RWPE2 (cell line): ENCODE results near the gene FAM200B.
A peak's percentile ranks its signal among the peaks of the same experiment; 100 is the strongest.

Experiments used
- ATAC-seq: fragments of 200-7000 bp; cut with Tn5 transposase; 3 replicates; pipeline ENCODE4 v1.9.1; 2021; ENCODE audit warnings: low read depth
- DNase-seq: peaks from one replicate; pipeline ENCODE4 v3.0.0-alpha.2; 2020; ENCODE audit warnings: low spot score
- H3K27ac ChIP-seq: fragments of 450-650 bp; 2 replicates; pipeline ENCODE4 v1.5.1; 2017; ENCODE audit warnings: mild to moderate bottlenecking; ENCODE audit not compliant: poor library complexity, severe bottlenecking
- H3K27me3 ChIP-seq: fragments of 250-450 bp; sonication (Bioruptor Pico); 2 replicates; pipeline ENCODE4 v1.5.1; 2021; ENCODE audit warnings: mild to moderate bottlenecking, moderate library complexity; ENCODE audit not compliant: insufficient read depth, poor library complexity, severe bottlenecking
- H3K36me3 ChIP-seq: fragments of 250-450 bp; sonication (Bioruptor Pico); 2 replicates; pipeline ENCODE4 v1.5.1; 2020; ENCODE audit warnings: low read depth, mild to moderate bottlenecking, moderate library complexity
- H3K4me1 ChIP-seq: fragments of 250-450 bp; sonication (Bioruptor Pico); 2 replicates; pipeline ENCODE4 v1.5.1; 2021; ENCODE audit warnings: mild to moderate bottlenecking, moderate library complexity; ENCODE audit not compliant: insufficient read depth, poor library complexity, severe bottlenecking
- H3K4me3 ChIP-seq: fragments of 250-450 bp; sonication (Bioruptor Pico); 2 replicates; pipeline ENCODE4 v1.5.1; 2021; ENCODE audit warnings: mild to moderate bottlenecking, moderate library complexity; ENCODE audit not compliant: severe bottlenecking
- H3K9me3 ChIP-seq: fragments of 250-450 bp; sonication (Bioruptor Pico); 2 replicates; pipeline ENCODE4 v1.5.1; 2021; ENCODE audit warnings: mild to moderate bottlenecking, moderate library complexity; ENCODE audit not compliant: severe bottlenecking
- CTCF ChIP-seq: fragments of 450-650 bp; IDR thresholded peaks from one replicate; pipeline ENCODE4 v1.5.1; 2017; ENCODE audit warnings: mild to moderate bottlenecking, moderate library complexity; ENCODE audit not compliant: poor library complexity, severe bottlenecking

The FAM200B gene

GRCh38 chr4:15696866-15697265 is 15.2 kb downstream of the FAM200B start:
- no peak for DNase-seq
- ATAC-seq: no peak
- no peaks in the 10 kb centered on the region for H3K9me3 ChIP-seq
- H3K36me3 ChIP-seq: no peaks in the 10 kb centered on the region
- no peak overlapping the region for H3K4me3 ChIP-seq
- no peaks in the 10 kb centered on the region for H3K27me3 ChIP-seq
- TF ChIP-seq CTCF: no peak
- H3K27ac ChIP-seq: no peak overlapping the region
- H3K4me1 ChIP-seq: peaks cover 23% of the 10 kb centered on the region

GRCh38 chr4:15702941-15703403 is 21.3 kb downstream of the FAM200B start, which contains the start of gene BST1:
TSS of gene BST1 (plus strand) at chr4:15703065. CDS start at chr4:15703145, 80 bp downstream.
- ATAC-seq: peak; percentile 27; the same call in 2 of the 3 replicates
- TF ChIP-seq CTCF: no peak
- Histone ChIP-seq H3K9me3 (no peaks in the 10 kb centered on the region), H3K36me3 (no peaks in the 10 kb centered on the region), H3K4me3 (no peak within 1 kb of the TSS), H3K27ac (no peak within 1 kb of the TSS), H3K27me3 (no peaks in the 10 kb centered on the region), H3K4me1 (no peaks in the 10 kb centered on the region)
- DNase-seq: no peak

GRCh38 chr4:15703439-15703838 is 21.8 kb downstream of the FAM200B start:
- H3K27ac ChIP-seq: no peak overlapping the region
- no peak overlapping the region for H3K4me3 ChIP-seq
- H3K4me1 ChIP-seq: no peaks in the 10 kb centered on the region
- DNase-seq: no peak
- H3K36me3 ChIP-seq: no peaks in the 10 kb centered on the region
- TF ChIP-seq CTCF: no peak
- H3K27me3 ChIP-seq: no peaks in the 10 kb centered on the region
- ATAC-seq: no peak
- H3K9me3 ChIP-seq: no peaks in the 10 kb centered on the region

- ATAC-seq: no peak
- Histone ChIP-seq H3K9me3 (no peaks in the 10 kb centered on the region), H3K4me1 (no peaks in the 10 kb centered on the region), H3K27ac (no peak overlapping the region), H3K36me3 (no peaks in the 10 kb centered on the region), H3K27me3 (no peaks in the 10 kb centered on the region), H3K4me3 (no peak overlapping the region)
- no peak for TF ChIP-seq CTCF
- no peak for DNase-seq
Observed at GRCh38 chr4:15704129-15704528, 22.5 kb downstream of the FAM200B start.

GRCh38 chr4:15706646-15707362 is 25.2 kb downstream of the FAM200B start:
- H3K36me3 ChIP-seq: no peaks in the 10 kb centered on the region
- ATAC-seq (no peak), DNase-seq (no peak)
- TF ChIP-seq CTCF: no peak
- H3K4me3 ChIP-seq: no peak overlapping the region
- no peak overlapping the region for H3K27ac ChIP-seq
- no peaks in the 10 kb centered on the region for H3K27me3 ChIP-seq
- no peaks in the 10 kb centered on the region for H3K4me1 ChIP-seq
- H3K9me3 ChIP-seq: no peaks in the 10 kb centered on the region
